ENCODE results near the gene IDH3G.

The IDH3G gene

DNA sequence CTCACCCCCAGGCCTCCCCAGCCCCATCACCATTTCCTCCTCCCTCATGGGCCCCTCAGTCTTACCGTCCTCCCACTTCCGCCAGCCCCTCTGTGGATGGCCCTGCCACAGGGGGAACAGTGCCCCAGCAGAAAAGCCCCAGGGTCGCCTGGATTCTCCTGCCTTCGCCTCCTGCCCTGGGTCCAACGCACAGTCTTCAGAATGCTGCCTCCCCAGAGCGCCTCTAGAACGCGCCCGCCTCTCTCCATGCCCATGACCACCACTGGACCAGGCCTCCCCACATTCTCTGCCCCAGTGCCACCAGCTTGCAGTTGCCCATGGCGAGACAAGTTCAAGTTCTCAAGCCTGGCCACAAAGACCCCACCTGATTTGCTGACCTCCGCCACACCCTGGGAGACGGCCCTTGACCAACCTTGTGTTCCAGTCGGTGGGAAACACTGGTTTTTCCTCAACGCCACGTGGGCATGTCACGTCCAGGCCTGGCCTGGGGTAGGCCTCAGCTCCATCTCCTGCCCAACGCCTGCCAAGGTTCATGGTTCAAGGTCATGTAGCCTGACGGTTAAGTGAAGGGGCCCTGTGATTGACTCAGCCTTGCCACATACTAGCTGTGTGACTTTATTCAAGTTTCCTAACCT, 30.8 kb downstream of the IDH3G start:
- POLR2A ChIA-PET, result interaction anchor here (1.1 kb wide), 2 partner anchors 165 to 182 kb away, joined by 3 read pairs; partner anchors contain the start of gene RENBP
- no peaks in the 10 kb centered on the region for H3K36me3 ChIP-seq (ENCODE audit: control insufficient read depth in 2 of 2, insufficient read depth in 1 of 2, low read length in 2 of 2)
- CTCF ChIA-PET, result interaction anchor here (0.5 to 6.5 kb wide), 18 partner anchors 9 to 1374 kb away, joined by 3 to 63 read pairs (median 4); no protein-coding TSS in a partner anchor
- TF ChIP-seq SALL2 (tag by site-specific recombination; IDR thresholded peaks at IDR 0.05; ENCODE audit: borderline replicate concordance) (no peak), KLF9 (tag by site-specific recombination; IDR thresholded peaks at IDR 0.05; ENCODE audit: low read depth) (no peak), ZFP69B (tag by site-specific recombination; IDR thresholded peaks at IDR 0.05) (no peak), ZNF292 (tag by site-specific recombination; IDR thresholded peaks at IDR 0.05; ENCODE audit: borderline replicate concordance, low read depth) (no peak), ZNF16 (tag by site-specific recombination; IDR thresholded peaks at IDR 0.05; ENCODE audit: low read depth) (no peak), KLF7 (tag by site-specific recombination; IDR thresholded peaks at IDR 0.05; ENCODE audit: borderline replicate concordance) (no peak), ZNF311 (tag by site-specific recombination; IDR thresholded peaks at IDR 0.05; ENCODE audit: borderline replicate concordance) (no peak), SETDB1 (IDR thresholded peaks at IDR 0.05; ENCODE audit: insufficient read length, low read length) (no peak), HOXD13 (CRISPR knock-in tag; IDR thresholded peaks at IDR 0.05; ENCODE audit: borderline replicate concordance) (no peak), ZNF514 (tag by site-specific recombination; IDR thresholded peaks at IDR 0.05) (no peak), ZNF350 (tag by site-specific recombination; IDR thresholded peaks at IDR 0.05) (no peak), ZBTB48 (tag by site-specific recombination; IDR thresholded peaks at IDR 0.05) (no peak)
- TF ChIP-seq, protein P1, sequence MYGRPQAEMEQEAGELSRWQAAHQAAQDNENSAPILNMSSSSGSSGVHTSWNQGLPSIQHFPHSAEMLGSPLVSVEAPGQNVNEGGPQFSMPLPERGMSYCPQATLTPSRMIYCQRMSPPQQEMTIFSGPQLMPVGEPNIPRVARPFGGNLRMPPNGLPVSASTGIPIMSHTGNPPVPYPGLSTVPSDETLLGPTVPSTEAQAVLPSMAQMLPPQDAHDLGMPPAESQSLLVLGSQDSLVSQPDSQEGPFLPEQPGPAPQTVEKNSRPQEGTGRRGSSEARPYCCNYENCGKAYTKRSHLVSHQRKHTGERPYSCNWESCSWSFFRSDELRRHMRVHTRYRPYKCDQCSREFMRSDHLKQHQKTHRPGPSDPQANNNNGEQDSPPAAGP (tag by site-specific recombination; IDR thresholded peaks at IDR 0.05), result no peak
- TF ChIP-seq, protein P2, sequence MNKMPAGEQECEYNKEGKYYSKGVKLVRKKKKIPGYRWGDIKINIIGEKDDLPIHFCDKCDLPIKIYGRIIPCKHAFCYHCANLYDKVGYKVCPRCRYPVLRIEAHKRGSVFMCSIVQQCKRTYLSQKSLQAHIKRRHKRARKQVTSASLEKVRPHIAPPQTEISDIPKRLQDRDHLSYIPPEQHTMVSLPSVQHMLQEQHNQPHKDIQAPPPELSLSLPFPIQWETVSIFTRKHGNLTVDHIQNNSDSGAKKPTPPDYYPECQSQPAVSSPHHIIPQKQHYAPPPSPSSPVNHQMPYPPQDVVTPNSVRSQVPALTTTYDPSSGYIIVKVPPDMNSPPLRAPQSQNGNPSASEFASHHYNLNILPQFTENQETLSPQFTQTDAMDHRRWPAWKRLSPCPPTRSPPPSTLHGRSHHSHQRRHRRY (tag by site-specific recombination; IDR thresholded peaks at IDR 0.05), result no peak
- TF ChIP-seq, protein P3, sequence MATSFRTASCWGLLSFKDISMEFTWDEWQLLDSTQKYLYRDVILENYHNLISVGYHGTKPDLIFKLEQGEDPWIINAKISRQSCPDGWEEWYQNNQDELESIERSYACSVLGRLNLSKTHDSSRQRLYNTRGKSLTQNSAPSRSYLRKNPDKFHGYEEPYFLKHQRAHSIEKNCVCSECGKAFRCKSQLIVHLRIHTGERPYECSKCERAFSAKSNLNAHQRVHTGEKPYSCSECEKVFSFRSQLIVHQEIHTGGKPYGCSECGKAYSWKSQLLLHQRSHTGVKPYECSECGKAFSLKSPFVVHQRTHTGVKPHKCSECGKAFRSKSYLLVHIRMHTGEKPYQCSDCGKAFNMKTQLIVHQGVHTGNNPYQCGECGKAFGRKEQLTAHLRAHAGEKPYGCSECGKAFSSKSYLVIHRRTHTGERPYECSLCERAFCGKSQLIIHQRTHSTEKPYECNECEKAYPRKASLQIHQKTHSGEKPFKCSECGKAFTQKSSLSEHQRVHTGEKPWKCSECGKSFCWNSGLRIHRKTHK (tag by site-specific recombination; IDR thresholded peaks at IDR 0.05), result no peak
- 0 out of 2 replicates have a peak, but pooled peaks cover 3% of the 10 kb centered on the region for H3K4me1 ChIP-seq (ENCODE audit: control insufficient read depth, insufficient read depth, low read length)
- H3K27ac ChIP-seq (ENCODE audit: extremely low read depth, low read depth, low read length), result no peak overlapping the region
- H3K4me3 ChIP-seq (ENCODE audit: low read depth, low read length), result no peak overlapping the region
- no peaks in the 10 kb centered on the region for H3K9me3 ChIP-seq (ENCODE audit: control insufficient read depth, insufficient read depth, low read depth, low read length)

DNA sequence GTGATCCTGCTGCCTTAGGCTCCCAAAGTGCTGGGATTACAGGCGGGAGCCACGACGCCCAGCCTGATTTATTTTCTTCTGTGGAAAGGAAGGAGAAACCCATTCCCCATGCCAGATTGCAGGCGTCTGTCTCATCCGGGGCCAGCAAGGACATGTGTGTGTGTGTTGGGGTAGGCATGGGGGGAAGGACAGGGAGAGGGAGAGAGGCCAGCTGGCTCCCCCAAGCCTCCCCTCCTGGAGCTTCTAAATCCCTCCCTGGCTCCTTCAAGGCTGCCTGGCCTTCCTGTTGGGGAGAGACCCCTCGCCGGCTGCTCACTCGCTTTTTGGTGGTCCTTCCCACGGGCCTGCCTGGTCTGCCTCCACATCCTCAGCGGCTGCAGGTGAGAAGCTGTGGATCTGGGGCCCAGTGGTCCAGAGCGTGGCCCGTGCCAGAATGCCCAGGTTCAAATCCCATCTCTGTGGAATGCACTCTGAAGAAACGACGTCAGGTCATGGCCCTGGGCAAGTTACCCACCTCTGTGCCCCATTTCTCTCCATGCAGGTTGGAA, 31.5 kb downstream of the IDH3G start:
- Histone ChIP-seq H3K9me3 (ENCODE audit: control insufficient read depth, insufficient read depth, low read depth, low read length) (peaks cover under 1% of the 10 kb centered on the region; the same call in 1 of the 2 replicates), H3K4me3 (ENCODE audit: low read depth, low read length) (no peak overlapping the region), H3K27ac (ENCODE audit: extremely low read depth, low read depth, low read length) (no peak overlapping the region), H3K36me3 (ENCODE audit: control insufficient read depth in 2 of 2, insufficient read depth in 1 of 2, low read length in 2 of 2) (no peaks in the 10 kb centered on the region), H3K4me1 (ENCODE audit: control insufficient read depth, insufficient read depth, low read length) (0 out of 2 replicates have a peak, but pooled peaks cover 3% of the 10 kb centered on the region)
- ChIA-PET CTCF (interaction anchor here (0.5 to 6.5 kb wide), 12 partner anchors 9 to 1375 kb away, joined by 3 to 63 read pairs (median 4); no protein-coding TSS in a partner anchor), POLR2A (interaction anchor here (1.1 kb wide), 1 partner anchor 166 kb away, joined by 3 read pairs; no protein-coding TSS in a partner anchor)
- no peak for TF ChIP-seq ZNF707 (tag by site-specific recombination; IDR thresholded peaks at IDR 0.05)
- no peak for TF ChIP-seq ZNF701 (tag by site-specific recombination; IDR thresholded peaks at IDR 0.05)
- TF ChIP-seq ZNF654 (tag by site-specific recombination; IDR thresholded peaks at IDR 0.05; ENCODE audit: low read depth), result no peak
- no peak for TF ChIP-seq GLI4 (tag by site-specific recombination; IDR thresholded peaks at IDR 0.05)
- no peak for TF ChIP-seq RBAK (tag by site-specific recombination; IDR thresholded peaks at IDR 0.05)
- no peak for TF ChIP-seq ZNF354C (tag by site-specific recombination; IDR thresholded peaks at IDR 0.05; ENCODE audit: borderline replicate concordance, low read depth)
- TF ChIP-seq ZFHX2 (tag by site-specific recombination; conservative IDR thresholded peaks at IDR 0.05), result no peak

Measured in HEK293 (cell line).